GM12873 (cell line): Measurements from ENCODE around the gene RASAL2.

Source experiments
- CTCF ChIP-seq: IDR thresholded peaks from 2 replicates; pipeline ENCODE4 v1.5.1; 2012; ENCODE audit warnings: low read depth, mild to moderate bottlenecking, moderate library complexity, low read length, control low read depth; ENCODE audit not compliant: insufficient read depth; ENCODE audit errors: missing control alignments

Gene RASAL2

GRCh38 chr1:178371235-178371634 lies 277.3 kb downstream of the RASAL2 start:
- no peak for TF ChIP-seq CTCF

- TF ChIP-seq CTCF = no peak
Measured at GRCh38 chr1:178371933-178372388, 278.1 kb downstream of the RASAL2 start.

GRCh38 chr1:178374016-178374415 lies 280.1 kb downstream of the RASAL2 start:
- no peak for TF ChIP-seq CTCF

GRCh38 chr1:178376008-178376407 lies 282.1 kb downstream of the RASAL2 start:
- TF ChIP-seq CTCF = no peak

GRCh38 chr1:178379807-178380206 lies 285.9 kb downstream of the RASAL2 start:
- TF ChIP-seq CTCF = peak; percentile 33

GRCh38 chr1:178382372-178382771 lies 288.5 kb downstream of the RASAL2 start:
- no peak for TF ChIP-seq CTCF

- TF ChIP-seq CTCF = no peak
Measured at GRCh38 chr1:178385662-178386061, 291.8 kb downstream of the RASAL2 start.

- TF ChIP-seq CTCF = no peak
Measured at GRCh38 chr1:178388418-178389145, 294.7 kb downstream of the RASAL2 start.
